ENCODE measurements around the gene CA10.

DNA sequence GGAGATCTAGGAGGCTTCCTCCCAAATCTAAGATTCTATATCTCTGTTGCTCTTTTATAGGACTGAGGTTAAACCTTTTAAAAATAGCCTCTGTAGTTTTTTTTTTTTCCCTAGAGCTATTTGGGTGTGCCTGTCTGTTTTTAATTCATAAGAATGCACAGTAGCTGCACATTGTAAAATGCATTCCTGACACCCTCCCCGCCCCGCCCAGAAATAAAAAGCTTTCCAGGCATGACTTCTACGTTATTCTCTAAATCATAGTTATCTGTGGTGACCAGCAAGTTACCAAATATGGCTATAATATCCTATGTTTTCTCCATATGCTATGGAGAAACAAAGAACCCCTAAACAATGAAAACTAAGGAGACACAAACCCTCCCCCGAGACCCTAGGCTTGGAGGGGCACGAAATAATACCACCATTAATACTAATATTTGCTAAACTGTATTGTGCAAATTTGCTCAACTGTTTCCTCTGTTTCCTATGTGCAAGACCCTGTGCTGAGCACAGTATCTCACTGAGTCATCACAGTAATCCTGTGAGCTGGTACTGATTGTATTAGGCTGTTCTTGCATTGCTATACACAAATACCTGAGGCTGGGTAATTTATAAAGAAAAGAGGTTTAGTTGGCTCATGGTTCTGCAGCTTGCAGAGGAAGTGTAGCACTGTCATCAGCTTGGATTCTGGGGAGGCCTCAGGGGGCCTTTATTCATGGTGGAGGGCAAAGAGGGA, 388.3 kb downstream of the CA10 start:
- TF ChIP-seq, protein P1, sequence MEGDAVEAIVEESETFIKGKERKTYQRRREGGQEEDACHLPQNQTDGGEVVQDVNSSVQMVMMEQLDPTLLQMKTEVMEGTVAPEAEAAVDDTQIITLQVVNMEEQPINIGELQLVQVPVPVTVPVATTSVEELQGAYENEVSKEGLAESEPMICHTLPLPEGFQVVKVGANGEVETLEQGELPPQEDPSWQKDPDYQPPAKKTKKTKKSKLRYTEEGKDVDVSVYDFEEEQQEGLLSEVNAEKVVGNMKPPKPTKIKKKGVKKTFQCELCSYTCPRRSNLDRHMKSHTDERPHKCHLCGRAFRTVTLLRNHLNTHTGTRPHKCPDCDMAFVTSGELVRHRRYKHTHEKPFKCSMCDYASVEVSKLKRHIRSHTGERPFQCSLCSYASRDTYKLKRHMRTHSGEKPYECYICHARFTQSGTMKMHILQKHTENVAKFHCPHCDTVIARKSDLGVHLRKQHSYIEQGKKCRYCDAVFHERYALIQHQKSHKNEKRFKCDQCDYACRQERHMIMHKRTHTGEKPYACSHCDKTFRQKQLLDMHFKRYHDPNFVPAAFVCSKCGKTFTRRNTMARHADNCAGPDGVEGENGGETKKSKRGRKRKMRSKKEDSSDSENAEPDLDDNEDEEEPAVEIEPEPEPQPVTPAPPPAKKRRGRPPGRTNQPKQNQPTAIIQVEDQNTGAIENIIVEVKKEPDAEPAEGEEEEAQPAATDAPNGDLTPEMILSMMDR (IDR thresholded peaks at IDR 0.05): no peak
- TF ChIP-seq POLR2A (IDR thresholded peaks at IDR 0.05): no peak

All from heart left ventricle (tissue), 13 donors.